NCI-H1048 (cell line): ENCODE results near the gene CORIN.
"Not testable (repeated sequence)": the region's sequence is repeated elsewhere in the genome, so short reads cannot be mapped to it uniquely, and the experiment has no call there.

Source experiments
- DNase-seq: peaks from one replicate; lab custom pipeline; 2025; lab: John Stamatoyannopoulos, UW

The CORIN gene

DNA sequence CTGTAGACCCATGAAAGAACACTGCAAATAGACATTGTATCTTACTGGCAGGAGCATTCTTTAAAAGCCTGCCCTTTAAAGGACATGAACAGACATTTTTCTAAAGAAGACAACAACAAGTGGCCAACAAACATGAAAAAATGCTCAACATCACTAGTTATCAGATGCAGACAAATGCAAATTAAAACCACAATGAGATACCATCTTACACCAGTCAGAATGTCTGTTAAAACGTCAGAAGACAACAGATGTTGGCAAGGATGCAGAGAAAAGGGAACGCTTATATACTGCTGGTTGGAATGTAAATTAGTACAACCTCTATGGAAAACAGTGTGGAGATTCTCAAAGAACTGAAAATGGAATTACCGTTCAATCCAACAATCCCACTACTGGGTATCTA, 275.6 kb downstream of the CORIN start:
- DNase-seq: no peak

DNA sequence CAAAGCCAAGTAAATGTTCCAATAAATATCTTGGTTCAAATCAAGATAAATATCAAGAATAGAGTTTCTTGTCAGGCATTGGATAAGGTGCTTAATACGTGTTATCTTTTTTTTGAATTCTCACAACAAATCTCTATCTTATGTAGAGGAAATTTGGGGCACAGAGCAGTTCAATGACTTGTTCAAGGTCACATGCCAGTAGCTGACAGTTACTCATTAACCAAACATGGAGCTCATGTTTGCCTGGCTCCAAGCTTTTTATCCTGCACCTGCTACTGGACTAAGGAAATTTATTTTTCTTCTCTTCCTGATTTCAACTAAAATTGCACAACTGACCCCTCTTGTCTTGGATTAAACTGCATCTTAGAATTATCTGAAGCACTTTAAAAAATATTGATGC, 276.5 kb downstream of the CORIN start:
- no peak for DNase-seq

DNA sequence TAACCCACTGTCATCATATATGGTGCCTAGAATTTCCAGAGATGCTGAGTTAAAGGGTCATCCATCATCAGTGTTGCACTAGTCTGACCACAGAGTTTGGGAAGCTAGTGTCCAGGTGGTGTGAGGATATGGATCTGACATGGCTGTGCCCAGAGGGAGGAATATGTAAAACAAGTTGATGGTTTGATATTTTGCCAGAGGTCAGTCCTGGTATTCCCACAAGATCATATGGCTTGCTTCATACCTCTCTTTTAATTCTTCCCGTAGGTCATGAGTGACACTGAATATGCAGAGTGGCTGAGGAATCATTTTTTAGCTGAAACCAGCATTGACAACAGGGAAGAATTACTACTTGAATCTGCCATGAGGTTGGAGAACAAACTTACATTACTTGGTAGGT, 277.2 kb downstream of the CORIN start:
- DNase-seq: no peak

DNA sequence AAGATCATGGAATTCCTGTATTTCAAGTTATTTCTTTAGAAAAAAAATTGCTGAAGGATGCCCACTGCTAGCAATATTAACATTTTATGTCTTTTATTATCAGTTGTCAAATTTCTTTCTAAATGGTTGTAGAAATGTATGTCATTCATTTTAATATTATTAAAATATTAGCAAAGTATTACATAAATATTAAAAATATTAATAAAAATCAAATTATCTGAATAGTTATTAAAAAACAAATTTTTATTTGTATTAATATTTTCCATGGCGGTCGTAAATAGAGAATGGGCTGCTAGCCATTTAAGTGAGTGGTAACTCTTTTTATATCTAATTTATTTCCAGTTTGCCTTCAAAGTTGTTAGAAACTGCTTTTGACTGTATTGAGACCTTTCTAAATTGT, 280.6 kb downstream of the CORIN start:
- DNase-seq: no peak

DNA sequence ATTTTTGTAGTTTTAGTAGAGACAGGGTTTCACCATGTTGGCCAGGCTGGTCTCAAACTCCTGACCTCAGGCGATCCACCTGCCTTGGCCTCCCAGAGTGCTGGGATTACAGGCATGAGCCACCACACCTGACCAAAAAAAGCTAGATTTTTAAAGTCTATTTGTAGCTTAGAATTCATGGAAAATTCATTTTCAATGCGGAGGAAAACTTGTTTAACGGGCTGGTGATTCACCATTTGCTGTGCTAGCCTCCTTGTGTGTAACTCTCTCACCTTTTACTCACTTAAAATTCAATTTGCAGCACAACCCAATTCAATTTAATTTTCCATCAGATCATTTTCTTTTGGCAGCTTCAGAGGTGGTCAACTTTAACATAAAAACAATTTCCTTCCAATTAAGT, 281.9 kb downstream of the CORIN start:
- not testable (repeated sequence) for DNase-seq

DNA sequence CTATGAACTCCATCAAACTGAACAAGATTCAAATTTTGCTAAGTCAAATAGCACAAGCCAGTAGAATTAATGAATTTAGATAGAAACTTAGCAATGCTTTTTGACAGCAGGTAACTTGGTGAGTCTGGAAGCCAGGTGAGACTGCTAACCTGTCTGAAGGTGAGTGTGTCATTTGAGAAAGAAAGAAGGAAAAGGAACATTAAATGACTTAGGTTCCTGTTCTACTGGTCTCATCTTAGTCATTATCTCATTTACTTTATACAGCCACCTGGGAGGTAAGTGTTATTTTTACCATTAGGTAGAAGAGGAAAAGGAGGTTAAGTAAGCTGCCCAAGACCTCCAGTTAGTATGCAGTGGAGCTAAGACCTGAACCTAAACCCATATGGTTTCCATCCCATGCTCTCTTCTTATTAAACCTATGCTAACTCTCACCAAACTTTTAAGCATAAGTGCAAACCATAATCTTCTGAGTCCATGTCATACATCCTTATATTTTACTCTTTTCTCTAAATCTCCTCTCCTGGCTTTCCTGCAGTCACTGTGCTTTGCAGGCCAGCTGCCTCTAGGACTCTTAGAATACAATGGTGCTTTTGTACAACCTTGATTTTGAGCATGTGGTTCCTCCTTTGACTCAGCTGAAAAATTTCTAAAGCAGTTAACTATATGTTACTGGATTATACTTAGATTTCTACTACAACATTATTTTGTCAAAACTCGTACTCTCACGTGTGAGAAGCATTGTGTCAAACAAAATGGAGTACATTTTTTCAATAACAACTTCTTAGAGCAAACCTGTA, 284.3 kb downstream of the CORIN start:
- no peak for DNase-seq

DNA sequence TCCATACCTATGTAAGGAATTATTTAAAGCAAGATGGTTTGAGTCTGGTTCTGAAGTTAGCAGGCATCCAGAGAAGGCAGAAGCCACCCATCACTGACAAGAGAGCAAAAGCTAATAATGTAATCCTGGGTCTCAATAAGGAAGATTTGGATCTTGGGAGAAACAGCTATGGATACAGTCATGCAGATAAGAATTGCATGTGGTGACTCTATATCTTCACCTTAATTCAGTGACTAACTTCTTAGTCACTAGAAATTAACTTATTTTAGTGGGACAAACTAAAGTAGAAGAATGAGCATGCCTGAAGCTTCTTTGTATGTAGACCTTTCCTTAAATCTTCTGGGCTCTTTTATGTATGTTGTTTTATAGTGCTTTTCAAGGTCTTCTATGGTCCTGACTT, 286.2 kb downstream of the CORIN start:
- no peak for DNase-seq

DNA sequence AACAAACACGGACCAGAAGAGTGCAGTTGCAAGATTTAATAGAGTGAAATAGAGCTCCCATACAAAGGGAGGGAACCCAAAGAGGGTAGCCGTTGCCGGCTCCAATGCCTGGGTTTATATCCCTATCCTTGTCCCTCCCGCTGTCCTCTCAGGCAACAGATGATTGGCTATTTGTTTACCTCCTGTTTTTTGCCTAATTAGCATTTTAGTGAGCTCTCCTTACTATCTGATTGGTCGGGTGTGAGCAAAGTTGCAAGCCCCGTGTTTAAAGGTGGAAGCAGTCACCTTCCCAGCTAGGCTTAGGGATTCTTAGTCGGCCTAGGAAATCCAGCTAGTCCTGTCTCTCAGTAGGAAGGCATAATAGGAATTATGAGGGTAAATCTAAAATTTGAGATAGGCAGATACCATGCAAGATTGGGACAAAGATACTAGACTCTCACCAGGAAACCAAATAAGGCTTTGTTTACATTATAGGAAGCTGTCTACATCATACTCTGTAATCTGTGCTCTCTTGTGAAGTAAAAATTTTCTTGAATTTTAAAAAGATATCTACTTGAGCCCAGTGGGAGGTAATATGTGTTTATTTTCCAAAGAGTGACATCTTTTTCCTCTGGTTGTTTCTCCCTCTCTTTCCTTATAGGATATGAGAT, 286.8 kb downstream of the CORIN start:
- no peak for DNase-seq

DNA sequence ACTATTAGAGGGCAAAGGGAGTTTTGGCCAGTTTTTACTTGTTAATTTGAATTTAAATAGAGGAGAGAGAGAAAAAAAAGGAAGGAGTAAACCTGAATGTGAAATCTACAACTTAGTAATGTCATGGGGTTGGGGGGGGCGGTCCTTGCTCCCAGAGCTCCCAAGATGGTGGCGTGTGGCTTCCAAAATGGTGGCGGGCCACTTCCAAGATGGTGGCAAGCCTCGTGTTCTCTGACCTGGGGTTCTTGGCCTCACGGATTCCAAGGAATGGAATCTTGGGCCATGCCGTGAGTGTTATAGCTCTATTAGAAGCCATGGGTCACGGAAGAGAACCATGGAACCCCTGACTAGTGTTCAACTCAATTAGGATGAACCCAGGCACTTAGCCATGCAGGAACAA, 287.5 kb downstream of the CORIN start:
- not testable (repeated sequence) for DNase-seq
